ENCODE results near the gene LRRC73.
"Not testable (repeated sequence)": the region's sequence is repeated elsewhere in the genome, so short reads cannot be mapped to it uniquely, and the experiment has no call there.

Gene LRRC73

GRCh38 chr6:43491750-43492661 is 18.1 kb downstream of the LRRC73 start:
- DNase-seq: no peak

GRCh38 chr6:43490523-43490939 is 19.6 kb downstream of the LRRC73 start:
- no peak for DNase-seq

GRCh38 chr6:43489277-43490072 is 20.7 kb downstream of the LRRC73 start:
- DNase-seq: no peak

- no peak for DNase-seq
Measured at GRCh38 chr6:43488667-43489276, 21.4 kb downstream of the LRRC73 start.

GRCh38 chr6:43481591-43482236 is 28.4 kb downstream of the LRRC73 start:
- DNase-seq: no peak

- DNase-seq: no peak
Measured at GRCh38 chr6:43481075-43481474, 29.1 kb downstream of the LRRC73 start.

GRCh38 chr6:43478008-43478372 is 32.2 kb downstream of the LRRC73 start:
- no peak for DNase-seq

- peak; percentile 98 for DNase-seq
Measured at GRCh38 chr6:43477235-43478007, 32.7 kb downstream of the LRRC73 start, which contains the start of gene TJAP1. Gene TJAP1 (plus strand): TSS chr6:43477570. CDS start chr6:43499002, 21,432 bp downstream.

- DNase-seq: no peak
Measured at GRCh38 chr6:43476746-43477145, 33.4 kb downstream of the LRRC73 start.

- DNase-seq: no peak
Measured at GRCh38 chr6:43475516-43475915, 34.6 kb downstream of the LRRC73 start.

- DNase-seq: no peak
Measured at GRCh38 chr6:43472515-43472914, 37.6 kb downstream of the LRRC73 start.

- no peak for DNase-seq
Measured at GRCh38 chr6:43471399-43471798, 38.7 kb downstream of the LRRC73 start.

- DNase-seq: no peak
Measured at GRCh38 chr6:43469947-43470346, 40.2 kb downstream of the LRRC73 start.

- DNase-seq: no peak
Measured at GRCh38 chr6:43468748-43469681, 41.1 kb downstream of the LRRC73 start.

- DNase-seq: no peak
Measured at GRCh38 chr6:43468240-43468639, 41.9 kb downstream of the LRRC73 start.

- no peak for DNase-seq
Measured at GRCh38 chr6:43467752-43468151, 42.4 kb downstream of the LRRC73 start.

- not testable (repeated sequence) for DNase-seq
Measured at GRCh38 chr6:43467265-43467664, 42.9 kb downstream of the LRRC73 start.

- DNase-seq: no peak
Measured at GRCh38 chr6:43465948-43466347, 44.2 kb downstream of the LRRC73 start.

GRCh38 chr6:43464337-43464736 is 45.8 kb downstream of the LRRC73 start:
- no peak for DNase-seq

- no peak for DNase-seq
Measured at GRCh38 chr6:43461936-43462335, 48.2 kb downstream of the LRRC73 start.

GRCh38 chr6:43460032-43460431 is 50.1 kb downstream of the LRRC73 start:
- DNase-seq: no peak

All from activated CD4-positive, CD25-positive, alpha-beta regulatory T cell treated with anti-CD3 and anti-CD28 coated beads, Interleukin-2, amount 50 U/mL, for 72 hours (primary cell).